HG02981 (cell line): ENCODE measurements around the gene CEP41.
A peak's percentile ranks its signal among the peaks of the same experiment; 100 is the strongest.

Experiments used
- ATAC-seq: cut with Tn5 transposase; IDR thresholded peaks from one replicate; pipeline ENCODE4 v1.9.1; 2021; ENCODE audit warnings: mild to moderate bottlenecking, moderate library complexity; ENCODE audit not compliant: unreplicated experiment

Gene CEP41

GRCh38 chr7:130372402-130373165 is 68.2 kb downstream of the CEP41 start:
- ATAC-seq, result no peak

DNA sequence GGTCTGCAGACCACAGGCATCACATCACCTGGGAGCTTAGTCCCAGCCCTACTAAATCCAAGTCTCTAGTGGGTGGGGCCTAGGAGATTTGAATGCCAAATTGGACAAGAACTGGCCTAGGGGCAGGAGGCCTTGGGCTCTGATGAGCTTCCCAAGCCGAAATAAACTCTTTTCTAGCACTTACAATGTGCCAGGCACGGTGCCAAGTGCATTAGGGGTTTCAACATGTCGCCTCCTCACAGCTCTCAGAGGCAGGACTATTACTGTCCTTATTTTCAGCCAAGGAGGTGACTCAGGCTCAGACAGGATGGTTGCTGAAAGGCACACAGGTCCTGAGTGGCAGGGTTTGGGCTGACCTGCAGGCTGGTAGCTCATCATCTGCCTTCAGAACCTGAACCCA is 69.8 kb downstream of the CEP41 start:
- no peak for ATAC-seq

DNA sequence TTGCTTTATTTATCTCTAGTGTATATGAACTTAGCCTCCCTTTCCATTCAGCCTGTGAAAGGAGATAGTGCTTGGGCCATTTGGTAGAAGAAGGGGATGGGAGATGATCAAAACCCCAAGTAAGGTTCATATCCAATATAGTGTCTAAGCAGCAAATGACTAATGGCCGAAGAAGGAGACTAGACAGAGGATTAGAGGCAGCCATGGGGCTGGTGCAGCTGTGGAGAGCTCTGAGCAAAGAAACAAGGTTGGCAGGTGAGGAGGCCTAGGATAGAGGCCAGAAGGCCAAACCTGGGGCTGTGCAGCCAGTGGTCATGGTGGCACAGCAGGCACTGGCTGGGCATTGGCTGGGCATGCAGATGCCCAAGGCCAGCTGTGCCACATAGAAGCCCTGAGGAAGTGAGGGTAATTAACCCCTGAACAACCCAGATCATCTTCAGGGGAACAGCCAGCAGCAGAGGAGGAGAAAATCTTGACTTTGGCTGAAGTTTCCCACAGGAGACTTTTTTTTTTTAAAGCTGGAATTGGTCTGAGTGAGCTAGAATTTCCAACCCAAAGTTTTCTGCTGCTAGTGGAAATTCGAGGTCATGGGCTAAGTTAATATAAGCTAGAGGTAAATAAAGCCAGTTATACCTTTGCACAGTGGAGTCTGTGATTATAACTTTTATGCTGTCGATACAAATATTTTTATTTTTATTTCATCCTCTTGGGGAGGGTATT is 70.8 kb downstream of the CEP41 start:
- ATAC-seq, result no peak

DNA sequence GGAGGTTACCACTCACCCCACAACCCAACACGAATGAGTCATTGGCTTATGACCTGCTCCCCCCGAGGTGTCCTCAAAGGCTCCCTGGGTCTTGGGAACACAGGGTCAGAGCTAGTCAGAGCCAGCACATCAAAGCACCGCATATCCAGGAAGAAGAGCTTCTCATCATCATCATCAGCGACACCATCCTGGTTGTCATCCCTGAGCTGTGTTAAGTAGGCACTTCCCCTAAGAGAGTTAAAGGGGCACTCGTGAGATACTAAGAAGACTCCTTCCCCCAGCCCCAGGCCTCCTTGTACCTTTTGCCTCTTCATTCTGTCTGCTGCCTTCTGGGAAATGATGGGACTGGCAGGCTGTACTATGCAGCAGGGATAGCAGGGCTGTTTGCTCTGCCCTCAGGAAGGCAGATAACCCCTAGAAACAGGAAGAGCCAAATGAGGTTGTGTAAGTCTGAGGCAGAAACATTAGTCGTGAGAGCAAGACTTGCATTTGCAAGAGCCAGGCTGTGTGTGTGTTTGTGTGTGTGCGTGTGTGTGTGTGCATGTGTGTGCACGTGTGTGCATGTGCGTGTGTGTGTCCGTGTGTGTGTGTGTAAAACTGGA is 71.6 kb downstream of the CEP41 start:
- no peak for ATAC-seq

GRCh38 chr7:130367836-130368746 is 72.7 kb downstream of the CEP41 start:
- ATAC-seq, result no peak

- no peak for ATAC-seq
These were observed 73.6 kb downstream of the CEP41 start for GRCh38 chr7:130367088-130367755.

DNA sequence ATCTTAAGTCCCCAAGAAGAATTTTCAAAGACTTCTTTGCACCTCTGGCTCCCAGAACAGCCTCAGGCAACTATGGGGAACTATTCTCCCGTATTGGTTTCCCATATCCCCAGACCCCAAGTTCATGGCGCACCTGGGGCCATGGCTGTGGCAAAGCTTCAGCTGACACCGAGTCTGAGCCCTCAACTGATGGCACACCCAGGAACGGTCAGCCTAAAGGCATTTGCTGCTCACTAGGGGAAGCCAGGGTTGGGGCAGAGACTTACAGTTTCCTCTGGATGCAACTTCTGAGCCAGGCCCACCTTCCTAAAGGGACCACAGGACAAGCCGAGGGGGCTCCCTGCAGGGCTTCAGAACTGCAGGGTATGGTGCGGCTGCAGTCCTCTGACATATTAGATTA is 74.3 kb downstream of the CEP41 start:
- no peak for ATAC-seq

DNA sequence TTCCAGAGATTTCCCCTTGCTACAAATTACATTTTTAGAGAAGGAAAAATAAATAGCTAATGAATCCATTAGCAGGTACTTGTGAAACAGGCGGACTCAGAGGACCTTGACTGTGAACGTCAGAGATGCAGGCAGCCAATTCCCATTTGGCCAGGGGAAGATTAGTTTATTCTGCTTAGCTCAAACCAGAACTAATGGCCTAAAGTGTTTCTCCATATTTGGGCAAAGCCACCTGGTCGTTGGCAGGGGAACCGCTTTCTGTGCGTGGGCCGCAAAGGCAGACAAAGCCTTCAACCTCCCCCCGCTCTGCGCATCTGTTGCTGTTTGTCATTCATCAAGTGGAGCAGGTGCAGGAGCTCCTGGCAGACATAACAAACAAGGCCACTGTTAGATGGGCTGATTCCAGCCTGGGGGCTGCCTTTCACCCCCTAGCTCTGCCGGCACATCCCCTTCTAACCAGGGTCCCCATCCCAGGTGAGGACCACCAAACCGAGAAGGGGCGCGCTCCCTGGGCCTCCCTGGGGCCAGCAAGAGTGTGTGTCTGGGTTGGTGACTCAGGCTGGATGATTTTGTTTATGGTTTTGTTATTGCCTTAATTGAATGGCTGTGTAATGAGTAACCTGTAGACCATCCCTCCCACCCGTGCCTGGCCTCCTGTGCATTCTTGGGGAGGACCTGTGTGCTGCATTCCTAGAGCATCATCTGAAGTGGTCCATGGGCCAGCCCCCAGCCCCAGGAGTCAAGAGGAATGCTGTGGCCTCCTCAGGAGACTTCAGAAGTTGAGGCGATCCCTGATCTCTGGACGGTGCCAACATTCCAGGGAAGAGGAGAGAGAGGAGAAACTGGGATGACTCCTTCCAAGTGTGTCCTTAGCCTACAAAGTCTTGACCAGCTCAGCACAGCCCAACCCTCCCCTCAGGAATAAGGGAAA is 75.0 kb downstream of the CEP41 start:
- peak; percentile 65 for ATAC-seq

- no peak for ATAC-seq
These were observed 75.7 kb downstream of the CEP41 start for GRCh38 chr7:130365088-130365487.

GRCh38 chr7:130364451-130364850 is 76.4 kb downstream of the CEP41 start:
- no peak for ATAC-seq

DNA sequence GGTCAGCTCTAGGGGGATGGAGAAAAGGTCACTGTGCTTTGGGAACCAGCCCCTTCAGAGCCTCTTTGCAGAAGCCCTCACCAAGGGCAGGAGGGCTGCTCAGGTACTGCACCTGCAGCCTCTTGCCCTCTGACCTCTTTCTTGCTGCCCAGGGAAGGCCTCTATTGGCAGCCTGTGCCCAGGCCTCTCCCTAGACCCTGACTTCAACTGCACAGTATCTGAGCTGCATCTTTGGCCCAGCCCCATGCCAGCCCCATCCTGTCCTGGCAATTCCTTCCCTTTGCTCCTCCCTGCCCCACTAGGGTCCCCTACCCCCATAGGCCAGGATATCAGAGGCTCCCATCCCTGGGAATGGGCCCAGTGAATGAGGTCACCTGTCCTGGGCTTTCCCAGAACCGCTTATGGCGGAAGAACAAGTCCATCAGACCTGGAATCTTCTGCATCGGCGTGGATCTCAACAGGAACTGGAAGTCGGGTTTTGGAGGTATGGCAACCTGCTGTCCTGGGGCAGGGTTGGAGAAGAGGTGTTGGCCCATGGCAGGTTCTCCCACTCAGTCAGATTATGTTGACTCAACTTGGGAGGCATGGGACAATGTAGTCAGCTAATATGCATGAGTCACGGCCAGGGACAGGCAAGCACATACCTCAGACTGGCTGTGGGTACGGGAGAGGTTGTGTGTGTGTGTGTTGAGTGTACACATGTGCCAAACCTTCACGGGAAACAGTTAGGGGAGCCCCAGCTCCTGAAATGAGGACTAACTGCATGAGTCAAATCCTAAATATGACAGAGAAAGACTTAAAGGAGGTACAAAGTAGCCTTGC is 77.6 kb downstream of the CEP41 start:
- ATAC-seq, result no peak

DNA sequence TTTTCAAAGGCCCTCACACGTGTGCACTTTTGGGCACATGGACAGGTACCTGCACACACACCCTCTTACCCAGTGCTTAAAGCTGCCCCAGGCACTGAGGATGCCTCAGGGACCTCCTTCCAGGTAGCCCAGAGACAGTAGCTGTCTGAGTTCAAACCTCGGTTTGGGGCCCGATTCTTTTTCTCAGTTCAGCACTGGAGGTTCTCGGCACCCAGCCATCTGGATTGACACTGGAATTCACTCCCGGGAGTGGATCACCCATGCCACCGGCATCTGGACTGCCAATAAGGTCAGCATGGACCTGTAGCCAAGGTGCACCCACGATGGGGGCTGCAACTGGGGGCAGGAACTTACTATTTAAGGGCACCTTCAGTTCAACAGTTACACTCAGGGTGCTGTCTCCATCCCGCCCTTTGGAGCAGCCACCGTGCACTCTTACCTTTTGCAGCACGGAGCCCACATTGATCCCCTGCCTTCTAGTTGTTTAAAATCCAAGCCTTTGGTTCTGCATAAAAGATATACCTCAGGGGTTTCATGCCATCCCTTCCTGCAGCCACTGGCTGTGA is 78.5 kb downstream of the CEP41 start:
- no peak for ATAC-seq

DNA sequence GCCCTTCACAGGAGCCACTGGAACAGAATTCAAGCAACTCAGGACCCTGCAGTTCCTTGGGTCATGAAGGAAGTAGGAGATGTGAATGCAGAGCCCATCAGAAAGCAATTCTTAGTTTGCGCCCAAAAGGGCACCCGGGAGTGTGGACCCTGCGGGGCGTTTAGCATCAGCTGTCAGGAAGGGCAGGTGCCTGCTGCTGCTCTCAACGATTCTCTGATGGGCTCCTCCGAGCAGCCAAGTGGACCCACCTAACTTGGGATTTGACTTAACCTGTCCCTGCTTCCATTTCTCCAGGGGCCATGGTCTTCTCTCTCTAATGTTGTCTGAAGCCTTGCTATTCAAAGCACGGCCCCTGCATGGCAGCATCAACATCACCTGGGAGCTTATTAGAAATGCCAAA is 79.1 kb downstream of the CEP41 start:
- no peak for ATAC-seq

GRCh38 chr7:130360518-130360917 is 80.3 kb downstream of the CEP41 start:
- ATAC-seq, result no peak

GRCh38 chr7:130359276-130359857 is 81.4 kb downstream of the CEP41 start:
- ATAC-seq, result no peak

DNA sequence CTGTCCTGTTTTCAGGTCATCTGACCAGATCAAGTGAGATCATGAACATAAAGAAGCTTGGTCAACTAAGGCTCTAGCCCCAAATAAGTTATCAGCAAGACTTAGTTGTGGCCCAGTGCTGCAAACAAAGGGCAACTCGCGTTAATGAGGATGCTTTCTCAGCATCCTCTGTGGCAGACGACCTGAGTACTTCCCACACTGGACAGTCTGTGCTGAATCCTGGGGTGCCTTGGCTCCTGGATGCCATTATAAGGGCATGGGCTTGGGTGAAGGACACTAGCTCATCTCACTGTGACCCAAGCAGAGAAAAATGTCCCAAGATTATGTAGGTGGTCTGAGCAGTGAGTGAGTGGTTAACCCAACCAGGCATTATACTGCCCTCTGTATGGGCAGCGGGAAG is 82.3 kb downstream of the CEP41 start:
- no peak for ATAC-seq

- ATAC-seq, result no peak
These were observed 83.8 kb downstream of the CEP41 start for GRCh38 chr7:130356876-130357611.
